ENCODE results near the gene ERCC6L2. TPM values are rescaled to one million over a fixed set of nuclear protein-coding genes. Genes with fewer than 3 reads are reported as not detected.

The ERCC6L2 gene
- total and polyA plus RNA-seq, 2 of the 4 experiments (the other 2 are of a cell fraction): 13.0 to 67.6 TPM

DNA sequence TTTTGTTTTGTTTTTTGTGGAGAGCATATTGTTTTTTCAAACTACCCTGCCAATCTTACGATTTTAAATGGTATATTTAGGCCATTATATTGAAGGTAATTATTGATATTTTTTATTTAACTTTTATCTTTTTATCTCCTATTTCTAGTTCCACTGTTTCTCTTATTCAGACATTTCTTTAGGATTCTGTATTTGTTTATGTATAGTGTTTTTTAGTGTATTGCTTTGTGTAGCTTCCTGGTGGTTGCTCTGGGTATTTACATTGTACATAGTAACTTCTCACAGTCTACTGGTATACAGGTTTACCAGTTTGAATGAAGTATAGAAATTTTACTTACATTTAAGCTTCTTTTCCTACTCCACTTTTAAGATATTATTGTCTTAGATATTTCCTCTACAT is 63.2 kb downstream of the ERCC6L2 start:
- Histone ChIP-seq H3K27me3 (ENCODE audit: control insufficient read depth, insufficient read depth, low read length) (no peaks in the 10 kb centered on the region), H4K5ac (ENCODE audit: low read depth, low read length) (no peak overlapping the region), H4K20me1 (ENCODE audit: insufficient read depth, low read length) (no peaks in the 10 kb centered on the region), H4K8ac (ENCODE audit: low read depth in 2 of 2, low read length in 2 of 2) (no peak overlapping the region), H3K79me1 (ENCODE audit: low read depth in 1 of 2, low read length in 2 of 2) (peaks cover 0 to 7% of the 10 kb centered on the region in 2 experiments; a peak in 1 of 4 replicates), H3K4me2 (ENCODE audit: low read depth, low read length) (no peak overlapping the region), H3K23ac (ENCODE audit: low read depth, low read length) (no peak overlapping the region), H3K36me3 (ENCODE audit: control insufficient read depth, insufficient read depth, low read length) (peaks cover 14% of the 10 kb centered on the region), H3K56ac (ENCODE audit: extremely low read depth, insufficient read depth, low read length) (no peak overlapping the region), H3K9me3 (ENCODE audit: control insufficient read depth, insufficient read depth, low read length) (no peaks in the 10 kb centered on the region), H2BK20ac (ENCODE audit: low read depth, low read length) (no peak overlapping the region), H3K27ac (ENCODE audit: insufficient read depth, low read length) (no peak overlapping the region), H2BK120ac (ENCODE audit: low read depth, low read length) (no peak overlapping the region), H3K18ac (ENCODE audit: low read depth, low read length) (no peak overlapping the region), H2BK15ac (ENCODE audit: low read depth, low read length) (no peak overlapping the region), H3K14ac (replicated peaks; ENCODE audit: low read depth, low read length) (no peak overlapping the region), H3K9ac (ENCODE audit: low read depth, low read length) (no peak overlapping the region), H2AFZ (replicated peaks; ENCODE audit: low read length, poor library complexity) (no peak overlapping the region), H2AK5ac (ENCODE audit: low read depth, low read length) (no peak overlapping the region), H2BK5ac (ENCODE audit: low read depth, low read length, poor library complexity, severe bottlenecking) (no peak overlapping the region), H4K91ac (ENCODE audit: insufficient read depth, low read depth, low read length) (no peak overlapping the region), H3K4me3 (ENCODE audit: insufficient read depth, low read depth, low read length) (no peak overlapping the region), H3K4ac (ENCODE audit: low read depth, low read length) (no peak overlapping the region), H3K4me1 (ENCODE audit: control insufficient read depth, insufficient read depth, low read length) (peaks cover 4% of the 10 kb centered on the region), H3K9me1 (ENCODE audit: insufficient read depth, low read length) (peaks cover 4% of the 10 kb centered on the region; the same call in 1 of the 2 replicates), H2AK9ac (replicated peaks; ENCODE audit: low read depth, low read length, poor library complexity) (no peak overlapping the region)
- BruUV-seq (replicated peaks): no TSS peak
- ChIA-PET POLR2A (ENCODE audit: unreplicated experiment) (no interaction called here), CTCF (interaction anchor here (1.0 kb wide), 1 partner anchor 9 kb away, joined by 3 read pairs; no protein-coding TSS in a partner anchor)
- WGBS, 2 experiments (ENCODE audit: extremely low coverage in 2 of 2, insufficient read length in 1 of 2): no CpG with 5 or more reads among the region's 1 CpG
- TF ChIP-seq SMC3 (IDR thresholded peaks at IDR 0.05; ENCODE audit: low read depth, low read length) (no peak), MAZ (IDR thresholded peaks at IDR 0.05; ENCODE audit: borderline replicate concordance, low read depth, low read length) (no peak), CEBPB (IDR thresholded peaks at IDR 0.05; ENCODE audit: low read depth, low read length) (no peak), RCOR1 (IDR thresholded peaks at IDR 0.05; ENCODE audit: insufficient replicate concordance, low read length) (no peak), RAD21 (IDR thresholded peaks at IDR 0.05; ENCODE audit: low read length) (no peak)
- DNase-seq: no peak
- dilution Hi-C loops (cut with HindIII; ENCODE audit: low sequenced_read_pairs, unreplicated experiment): no loop called here
- in situ Hi-C loops (cut with MboI; ENCODE audit: low sequenced_read_pairs): no loop called here
- intact Hi-C loops (cut with micrococcal nuclease): no loop called here
- ATAC-seq (ENCODE audit: low read depth): no peak
